Dendritic cell treated with granulocyte-macrophage colony-stimulating factor and Interleukin-4, amounts not matched to agents 40 ng/mL and 50 ng/mL, for 4 days (primary cell): Measurements from ENCODE around the gene KRTAP5-7.
"Not testable (repeated sequence)": the region's sequence is repeated elsewhere in the genome, so short reads cannot be mapped to it uniquely, and the experiment has no call there.

ENCODE experiments used
- H3K27ac Mint-ChIP-seq: one replicate; pipeline ENCODE4 v1.8.0; 2022; ENCODE audit warnings: mild to moderate bottlenecking, mixed read lengths
- H3K27me3 Mint-ChIP-seq: one replicate; pipeline ENCODE4 v1.8.0; 2022; ENCODE audit warnings: mild to moderate bottlenecking, mixed read lengths
- H3K36me3 Mint-ChIP-seq: one replicate; pipeline ENCODE4 v1.8.0; 2022; ENCODE audit warnings: low read depth, mixed read lengths
- H3K4me1 Mint-ChIP-seq: one replicate; pipeline ENCODE4 v1.8.0; 2022; ENCODE audit warnings: low read depth, mixed read lengths
- H3K4me3 Mint-ChIP-seq: one replicate; pipeline ENCODE4 v1.8.0; 2022; ENCODE audit warnings: mild to moderate bottlenecking, moderate library complexity, mixed read lengths
- H3K9me3 Mint-ChIP-seq: one replicate; pipeline ENCODE4 v1.8.0; 2022; ENCODE audit warnings: mixed read lengths
- intact Hi-C: fragments of 100-400 bp; cut with micrococcal nuclease; formaldehyde crosslinking; loops from one replicate; pipeline ENCODE4 v1.15.0; 2022

KRTAP5-7 gene, protein sequence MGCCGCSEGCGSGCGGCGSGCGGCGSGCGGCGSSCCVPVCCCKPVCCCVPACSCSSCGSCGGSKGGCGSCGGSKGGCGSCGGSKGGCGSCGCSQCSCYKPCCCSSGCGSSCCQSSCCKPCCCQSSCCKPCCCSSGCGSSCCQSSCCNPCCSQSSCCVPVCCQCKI

DNA sequence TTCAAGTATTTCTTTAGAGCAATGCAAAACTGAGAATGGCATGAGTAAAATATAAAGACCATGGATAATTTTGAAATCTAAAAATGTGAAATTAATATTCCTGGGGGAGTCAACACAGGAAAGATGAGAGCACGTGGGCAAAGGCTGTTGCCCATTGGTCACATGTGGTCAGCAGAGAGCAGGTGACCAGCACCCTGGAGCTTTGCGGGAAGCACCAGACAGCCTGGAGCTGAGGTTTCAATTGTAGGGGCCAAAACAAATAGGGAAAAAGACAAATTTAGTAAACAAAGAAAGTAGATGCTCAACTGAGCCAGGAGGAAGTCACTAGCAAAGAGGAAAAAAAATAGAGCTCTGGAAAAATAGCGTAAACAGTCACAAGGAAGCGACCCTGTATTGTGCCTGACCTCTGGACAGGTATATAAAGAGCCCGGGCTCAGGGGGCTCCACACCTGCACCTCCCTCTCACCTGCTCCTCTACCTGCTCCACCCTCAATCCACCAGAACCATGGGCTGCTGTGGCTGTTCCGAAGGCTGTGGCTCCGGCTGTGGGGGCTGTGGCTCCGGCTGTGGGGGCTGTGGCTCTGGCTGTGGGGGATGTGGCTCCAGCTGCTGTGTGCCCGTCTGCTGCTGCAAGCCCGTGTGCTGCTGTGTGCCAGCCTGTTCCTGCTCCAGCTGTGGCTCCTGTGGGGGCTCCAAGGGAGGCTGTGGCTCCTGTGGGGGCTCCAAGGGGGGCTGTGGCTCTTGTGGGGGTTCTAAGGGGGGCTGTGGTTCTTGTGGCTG is at the start of gene KRTAP5-7:
Gene KRTAP5-7, plus strand, starts transcription at position 472 of the 780 bp plus-strand sequence. Its CDS starts 34 bp downstream, at position 506.
- H3K27me3 Mint-ChIP-seq, H3K27ac Mint-ChIP-seq, H3K36me3 Mint-ChIP-seq, H3K9me3 Mint-ChIP-seq, H3K4me1 Mint-ChIP-seq, H3K4me3 Mint-ChIP-seq, intact Hi-C loops: not testable (repeated sequence)

DNA sequence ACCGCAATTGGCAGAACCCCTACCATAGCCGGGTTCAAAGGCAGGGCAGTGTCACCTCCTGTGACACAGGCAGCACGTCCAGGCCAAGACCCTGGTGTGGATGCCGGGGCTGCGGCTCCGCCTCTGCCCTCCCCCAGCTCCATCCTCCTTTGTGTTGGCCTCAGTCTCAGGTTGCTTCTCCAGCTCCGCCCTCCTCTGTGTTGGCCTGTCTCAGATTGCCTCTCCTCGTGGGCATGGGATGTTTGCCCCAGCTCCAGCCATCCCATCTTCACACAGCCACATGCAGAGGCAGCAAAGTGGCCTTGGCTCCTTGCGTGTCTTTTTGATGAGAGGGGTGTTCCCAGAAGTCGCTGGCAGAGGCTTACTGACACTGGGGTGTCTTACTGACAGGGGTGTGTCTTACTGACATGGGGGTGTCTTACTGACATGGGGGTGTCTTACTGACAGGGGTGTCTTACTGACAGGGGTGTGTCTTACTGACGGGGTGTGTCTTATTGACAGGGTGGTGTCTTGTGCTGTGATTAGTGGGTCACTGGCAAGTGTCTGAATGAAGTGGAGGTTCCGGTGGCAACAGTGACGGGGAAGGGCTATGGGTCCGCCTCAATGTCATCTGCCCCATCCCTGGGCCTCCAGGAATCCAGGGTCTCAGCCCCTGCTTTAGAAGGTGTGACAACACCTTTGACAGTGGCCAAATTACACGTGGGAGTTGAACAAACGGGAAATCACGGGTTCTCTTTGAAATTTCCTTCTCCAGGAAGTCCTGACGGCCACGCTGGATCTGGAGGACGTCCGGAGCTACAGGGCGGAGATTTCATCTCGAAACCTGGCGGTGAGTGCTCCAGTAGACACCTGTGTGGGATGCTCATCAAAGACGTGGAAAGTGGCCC is 49.2 kb upstream of the KRTAP5-7 start:
- H3K27me3 Mint-ChIP-seq, result no peaks in the 10 kb centered on the region
- no peak overlapping the region for H3K27ac Mint-ChIP-seq
- no peak overlapping the region for H3K4me3 Mint-ChIP-seq
- no peaks in the 10 kb centered on the region for H3K4me1 Mint-ChIP-seq
- H3K36me3 Mint-ChIP-seq, result peaks cover 100% of the 10 kb centered on the region
- no peaks in the 10 kb centered on the region for H3K9me3 Mint-ChIP-seq
- intact Hi-C loops, result no loop called here

DNA sequence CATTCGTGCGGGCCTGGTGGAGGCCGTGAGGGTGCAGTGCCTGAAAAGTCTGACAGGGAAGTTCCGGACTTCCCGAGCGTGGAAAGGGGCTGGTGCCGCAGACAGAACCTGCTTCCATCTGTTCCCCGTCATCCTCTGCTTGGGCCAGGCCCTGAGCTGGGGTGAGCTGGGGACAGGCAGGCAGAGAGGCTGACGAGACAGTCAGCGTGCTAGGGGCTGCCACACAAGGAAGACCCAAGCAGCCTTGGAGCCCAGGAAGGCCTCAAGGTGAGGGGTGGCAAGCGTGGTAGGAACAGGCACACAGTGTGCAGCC is 48.6 kb upstream of the KRTAP5-7 start:
- no peak overlapping the region for H3K27ac Mint-ChIP-seq
- no peaks in the 10 kb centered on the region for H3K9me3 Mint-ChIP-seq
- peaks cover 100% of the 10 kb centered on the region for H3K36me3 Mint-ChIP-seq
- no peak overlapping the region for H3K4me3 Mint-ChIP-seq
- no peaks in the 10 kb centered on the region for H3K27me3 Mint-ChIP-seq
- no peaks in the 10 kb centered on the region for H3K4me1 Mint-ChIP-seq
- intact Hi-C loops, result no loop called here

DNA sequence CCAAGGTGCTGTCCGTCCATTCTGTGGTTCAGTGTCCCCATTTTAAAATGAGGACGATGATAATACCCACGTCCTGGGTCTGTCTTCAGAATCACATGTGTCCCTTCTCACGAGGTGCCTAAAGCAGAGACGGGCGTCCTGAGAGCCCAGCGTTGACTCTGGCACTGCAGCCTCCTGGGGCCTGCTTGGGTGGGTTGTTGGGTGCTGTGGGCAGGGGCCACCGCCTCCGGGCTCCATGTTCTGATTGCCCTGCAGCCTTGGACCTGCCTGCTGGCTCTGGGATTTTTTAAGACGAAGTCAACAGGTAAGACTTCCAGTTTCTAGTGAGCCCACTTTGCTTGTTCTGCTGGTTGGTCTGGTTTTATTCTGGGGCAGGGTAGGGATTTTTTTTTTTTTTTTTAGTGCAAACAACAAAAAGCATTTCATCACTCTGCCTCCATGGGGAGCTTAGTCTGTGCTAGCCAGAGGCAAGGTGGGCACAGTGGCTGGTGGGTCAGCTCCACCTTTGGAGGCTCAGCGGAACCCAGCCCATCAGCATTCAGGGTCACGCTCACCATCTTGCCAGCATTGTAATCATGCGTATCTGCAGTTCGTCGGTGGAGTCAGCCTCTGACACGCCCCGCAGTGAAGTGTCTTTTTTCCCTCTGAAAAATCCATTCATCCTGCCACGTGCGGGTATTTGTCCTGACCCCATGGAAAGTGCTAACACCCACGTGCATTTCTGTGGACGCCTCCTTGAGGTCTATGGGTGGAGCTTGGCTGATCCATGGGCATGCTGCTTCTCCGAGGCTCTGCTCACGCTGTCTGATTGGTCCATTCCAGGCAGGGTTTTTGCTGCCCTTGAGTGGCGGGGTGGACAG is 45.7 kb upstream of the KRTAP5-7 start:
- H3K9me3 Mint-ChIP-seq, result no peaks in the 10 kb centered on the region
- H3K36me3 Mint-ChIP-seq, result peaks cover 100% of the 10 kb centered on the region
- intact Hi-C loops, result no loop called here
- H3K27ac Mint-ChIP-seq, result no peak overlapping the region
- H3K4me3 Mint-ChIP-seq, result no peak overlapping the region
- no peaks in the 10 kb centered on the region for H3K27me3 Mint-ChIP-seq
- H3K4me1 Mint-ChIP-seq, result no peaks in the 10 kb centered on the region

DNA sequence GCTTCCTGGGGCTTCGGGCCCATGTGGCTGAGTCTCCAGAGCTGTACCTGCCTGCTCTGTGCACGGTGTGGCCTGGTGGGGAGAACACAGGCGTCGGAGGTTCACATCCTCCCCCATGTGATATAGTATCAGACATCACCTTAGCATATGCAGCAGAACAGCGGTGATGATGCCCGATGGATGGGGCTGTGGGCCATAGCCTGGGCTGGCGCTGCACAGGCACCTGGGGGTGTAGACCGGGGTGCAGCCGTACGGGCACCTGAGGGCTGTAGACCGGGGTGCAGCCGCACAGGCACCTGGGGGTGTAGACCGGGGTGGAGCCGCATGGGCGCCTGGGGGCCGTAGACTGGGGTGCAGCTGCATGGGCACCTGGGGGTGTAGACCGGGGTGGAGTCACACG is 44.9 kb upstream of the KRTAP5-7 start:
- no peaks in the 10 kb centered on the region for H3K27me3 Mint-ChIP-seq

DNA sequence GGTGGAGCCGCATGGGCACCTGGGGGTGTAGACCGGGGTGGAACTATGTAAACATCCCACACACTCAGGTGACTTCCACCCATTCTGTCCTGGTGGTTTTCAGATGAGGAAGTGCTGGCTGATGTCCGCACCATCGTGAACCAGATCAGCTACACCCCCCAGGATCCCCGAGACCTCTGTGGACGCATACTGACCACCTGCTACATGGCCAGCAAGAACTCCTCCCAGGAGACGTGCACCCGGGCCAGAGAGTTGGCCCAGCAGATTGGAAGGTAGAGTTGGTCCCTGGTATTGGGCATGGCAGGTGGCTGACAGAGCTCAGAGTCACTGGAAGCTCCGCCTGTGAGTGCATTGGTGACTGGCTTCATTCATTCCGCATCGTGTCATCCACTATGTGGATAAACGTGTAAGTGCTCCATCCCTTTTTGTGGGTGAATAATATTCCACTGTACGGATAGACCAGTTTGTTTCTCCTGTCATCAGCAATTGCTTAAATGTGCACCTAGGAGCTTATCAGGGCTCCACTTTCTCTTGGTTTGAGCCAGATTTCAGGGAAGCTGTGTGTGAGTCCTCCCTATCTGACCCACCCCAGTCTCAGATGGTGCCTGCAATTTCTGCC is 44.2 kb upstream of the KRTAP5-7 start:
- Mint-ChIP-seq H3K4me1 (no peaks in the 10 kb centered on the region), H3K9me3 (no peaks in the 10 kb centered on the region), H3K4me3 (no peak overlapping the region), H3K27ac (no peak overlapping the region), H3K36me3 (peaks cover 100% of the 10 kb centered on the region), H3K27me3 (no peaks in the 10 kb centered on the region)
- intact Hi-C loops, result no loop called here

More for the DNA sequence above, 44.9 kb upstream of the KRTAP5-7 start:
- no peaks in the 10 kb centered on the region for H3K9me3 Mint-ChIP-seq
- no peak overlapping the region for H3K27ac Mint-ChIP-seq
- H3K4me1 Mint-ChIP-seq, result no peaks in the 10 kb centered on the region
- peaks cover 100% of the 10 kb centered on the region for H3K36me3 Mint-ChIP-seq
- H3K4me3 Mint-ChIP-seq, result no peak overlapping the region
- intact Hi-C loops, result no loop called here

DNA sequence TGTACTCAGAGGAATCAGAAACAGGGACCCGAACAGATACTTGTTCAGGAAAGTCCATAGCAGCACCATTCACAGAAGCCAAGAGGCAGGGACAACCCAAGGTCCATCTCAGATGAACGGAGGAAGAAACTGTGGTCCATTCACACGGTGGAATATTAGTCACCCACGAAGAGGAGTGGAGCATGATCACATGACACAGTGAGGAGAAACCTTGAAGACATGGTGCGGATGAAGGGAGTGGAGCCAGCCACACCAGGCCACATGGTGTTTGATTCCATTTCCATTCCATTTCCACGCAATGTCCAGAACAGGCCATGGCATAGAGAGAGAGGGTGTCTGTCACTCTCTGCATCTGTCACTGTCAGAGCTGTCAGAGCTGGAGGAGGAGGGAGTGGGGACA is 43.4 kb upstream of the KRTAP5-7 start:
- no peak overlapping the region for H3K4me3 Mint-ChIP-seq
- no peak overlapping the region for H3K27ac Mint-ChIP-seq
- no peaks in the 10 kb centered on the region for H3K27me3 Mint-ChIP-seq
- intact Hi-C loops, result no loop called here
- peaks cover 100% of the 10 kb centered on the region for H3K36me3 Mint-ChIP-seq
- H3K4me1 Mint-ChIP-seq, result no peaks in the 10 kb centered on the region
- no peaks in the 10 kb centered on the region for H3K9me3 Mint-ChIP-seq

DNA sequence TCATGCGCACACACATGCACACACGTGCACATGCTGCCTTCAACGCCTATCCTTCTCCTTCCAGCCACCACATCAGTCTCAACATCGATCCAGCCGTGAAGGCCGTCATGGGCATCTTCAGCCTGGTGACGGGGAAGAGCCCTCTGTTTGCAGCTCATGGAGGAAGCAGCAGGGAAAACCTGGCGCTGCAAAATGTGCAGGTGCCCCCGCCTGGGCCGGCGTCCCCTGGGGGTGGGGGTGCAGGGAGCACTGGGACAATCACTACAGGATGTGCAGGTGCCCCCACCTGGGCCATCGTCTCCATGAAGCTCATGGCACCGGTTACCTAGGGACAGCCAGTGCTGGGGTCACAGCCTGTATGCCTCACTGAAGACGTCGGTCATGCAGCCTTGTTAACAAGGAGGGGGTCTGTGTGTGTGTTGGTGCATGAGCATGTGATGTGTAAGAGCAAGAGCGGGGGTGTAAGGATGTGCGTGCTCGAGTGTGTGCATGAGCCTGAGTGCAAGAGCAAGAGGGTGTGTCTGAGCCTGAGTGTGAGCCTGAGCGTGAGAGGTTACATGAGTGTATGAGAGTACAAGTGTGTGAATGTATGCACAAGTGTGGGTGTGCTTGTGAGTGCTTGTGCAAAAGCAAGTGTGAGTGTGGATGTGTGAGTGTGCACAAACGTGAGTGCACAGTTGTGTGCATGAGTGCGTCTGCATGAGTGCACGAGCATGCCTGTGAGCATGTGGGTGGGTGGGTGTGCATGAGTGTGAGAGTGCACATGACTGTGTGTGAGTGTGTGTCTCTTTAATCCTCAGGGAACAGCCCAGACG is 42.6 kb upstream of the KRTAP5-7 start:
- H3K36me3 Mint-ChIP-seq, result peaks cover 100% of the 10 kb centered on the region
- no peak overlapping the region for H3K4me3 Mint-ChIP-seq
- no peaks in the 10 kb centered on the region for H3K27me3 Mint-ChIP-seq
- intact Hi-C loops, result no loop called here
- no peak overlapping the region for H3K27ac Mint-ChIP-seq
- no peaks in the 10 kb centered on the region for H3K9me3 Mint-ChIP-seq
- no peaks in the 10 kb centered on the region for H3K4me1 Mint-ChIP-seq

DNA sequence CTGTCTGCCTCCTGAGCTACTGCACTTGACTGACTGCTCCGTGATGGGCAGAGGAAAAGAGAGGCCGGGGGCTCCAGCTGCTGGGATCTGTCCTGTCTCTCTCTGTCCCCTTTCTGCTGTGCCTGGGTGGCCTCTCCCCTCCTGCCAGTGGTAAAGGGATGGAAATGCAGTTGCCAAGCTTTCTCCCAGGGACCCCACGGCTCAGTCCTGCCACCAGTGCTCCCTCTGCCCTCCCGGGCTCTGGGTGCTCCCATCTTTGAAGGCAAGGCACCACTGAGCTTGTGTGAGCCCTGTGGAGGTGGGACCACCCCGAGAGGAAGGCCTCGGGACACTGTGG is 42.0 kb upstream of the KRTAP5-7 start:
- intact Hi-C loops, result no loop called here
- no peak overlapping the region for H3K4me3 Mint-ChIP-seq
- H3K4me1 Mint-ChIP-seq, result no peaks in the 10 kb centered on the region
- H3K9me3 Mint-ChIP-seq, result no peaks in the 10 kb centered on the region
- peaks cover 100% of the 10 kb centered on the region for H3K36me3 Mint-ChIP-seq
- H3K27me3 Mint-ChIP-seq, result no peaks in the 10 kb centered on the region
- no peak overlapping the region for H3K27ac Mint-ChIP-seq

DNA sequence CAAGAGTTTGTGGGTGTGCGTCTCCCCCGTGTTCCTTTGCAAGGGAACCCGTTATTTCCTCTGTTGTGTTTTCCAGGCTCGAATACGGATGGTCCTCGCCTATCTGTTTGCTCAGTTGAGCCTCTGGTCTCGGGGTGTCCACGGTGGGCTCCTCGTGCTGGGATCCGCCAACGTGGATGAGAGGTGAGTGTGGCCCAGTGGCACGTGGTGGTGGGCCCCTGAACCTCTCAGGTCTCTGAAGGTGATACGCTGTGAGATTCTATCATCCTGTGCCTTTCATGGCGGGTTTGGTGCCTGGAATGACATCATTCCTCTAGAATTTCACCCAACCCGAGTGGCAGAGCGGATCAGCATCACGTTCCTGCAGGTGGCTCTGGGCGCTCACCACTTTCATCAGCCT is 41.6 kb upstream of the KRTAP5-7 start:
- H3K36me3 Mint-ChIP-seq, result peaks cover 100% of the 10 kb centered on the region
- H3K9me3 Mint-ChIP-seq, result no peaks in the 10 kb centered on the region
- H3K4me1 Mint-ChIP-seq, result no peaks in the 10 kb centered on the region
- no peak overlapping the region for H3K27ac Mint-ChIP-seq
- H3K27me3 Mint-ChIP-seq, result no peaks in the 10 kb centered on the region
- H3K4me3 Mint-ChIP-seq, result no peak overlapping the region
- intact Hi-C loops, result no loop called here

DNA sequence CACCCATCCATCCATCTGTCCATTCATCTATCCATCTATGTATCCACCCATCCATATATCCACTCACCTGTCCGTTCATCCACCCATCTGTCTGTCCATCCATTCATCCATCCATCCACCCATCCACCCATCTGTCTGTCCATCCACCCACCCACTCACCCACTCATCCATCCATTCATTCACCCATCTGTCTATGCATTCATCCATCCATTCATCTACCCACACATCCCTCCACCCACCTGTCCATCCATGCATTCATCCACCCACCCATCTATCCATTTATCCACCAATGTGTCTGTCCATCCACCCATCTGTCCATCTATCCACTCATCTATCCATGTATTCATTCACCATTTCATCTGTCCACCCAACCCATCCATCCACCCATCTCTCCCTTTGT is 40.7 kb upstream of the KRTAP5-7 start:
- Mint-ChIP-seq H3K4me3 (no peak overlapping the region), H3K27ac (no peak overlapping the region), H3K27me3 (no peaks in the 10 kb centered on the region), H3K4me1 (no peaks in the 10 kb centered on the region), H3K9me3 (no peaks in the 10 kb centered on the region), H3K36me3 (peaks cover 100% of the 10 kb centered on the region)
- intact Hi-C loops, result no loop called here

DNA sequence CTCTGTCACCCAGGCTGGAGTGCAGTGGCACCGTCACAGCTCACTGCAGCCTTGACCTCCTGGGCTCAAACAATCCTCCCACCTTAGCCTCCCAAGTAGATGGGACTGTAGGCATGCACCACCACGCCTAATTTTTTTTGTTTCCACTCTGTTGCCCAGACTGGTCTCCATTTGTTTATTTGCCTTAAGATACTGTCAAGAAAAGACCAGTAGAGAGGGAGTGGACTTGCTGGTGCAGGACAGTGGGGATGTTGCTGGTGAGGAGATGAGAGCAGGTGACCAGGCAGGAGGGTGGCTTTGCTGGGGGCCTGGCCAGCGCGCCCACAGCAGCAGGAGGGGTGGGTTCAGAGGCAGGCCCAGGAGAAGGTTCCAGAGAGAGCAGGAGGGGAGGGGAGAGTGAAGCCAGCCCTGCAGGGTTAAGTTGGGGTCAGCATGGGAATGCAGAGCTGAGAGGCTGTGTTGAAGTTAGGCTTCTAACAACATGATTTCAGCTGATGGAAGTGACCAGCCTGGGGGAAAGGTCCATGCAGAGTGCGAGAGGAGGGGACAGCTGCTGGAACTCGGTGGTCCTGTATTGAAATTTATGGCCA is 38.3 kb upstream of the KRTAP5-7 start:
- no peaks in the 10 kb centered on the region for H3K4me1 Mint-ChIP-seq
- H3K9me3 Mint-ChIP-seq, result no peaks in the 10 kb centered on the region
- no peaks in the 10 kb centered on the region for H3K27me3 Mint-ChIP-seq
- H3K36me3 Mint-ChIP-seq, result peaks cover 96% of the 10 kb centered on the region
- intact Hi-C loops, result no loop called here
- no peak overlapping the region for H3K4me3 Mint-ChIP-seq
- H3K27ac Mint-ChIP-seq, result no peak overlapping the region
